RPMI8226 (cell line): ENCODE data around the gene GOPC.

Source experiments
- DNase-seq: peaks from one replicate; pipeline ENCODE4 v3.0.0-alpha.2; 2015

Gene GOPC

GRCh38 chr6:117513778-117514365 is 88.4 kb downstream of the GOPC start:
- DNase-seq: no peak

DNA sequence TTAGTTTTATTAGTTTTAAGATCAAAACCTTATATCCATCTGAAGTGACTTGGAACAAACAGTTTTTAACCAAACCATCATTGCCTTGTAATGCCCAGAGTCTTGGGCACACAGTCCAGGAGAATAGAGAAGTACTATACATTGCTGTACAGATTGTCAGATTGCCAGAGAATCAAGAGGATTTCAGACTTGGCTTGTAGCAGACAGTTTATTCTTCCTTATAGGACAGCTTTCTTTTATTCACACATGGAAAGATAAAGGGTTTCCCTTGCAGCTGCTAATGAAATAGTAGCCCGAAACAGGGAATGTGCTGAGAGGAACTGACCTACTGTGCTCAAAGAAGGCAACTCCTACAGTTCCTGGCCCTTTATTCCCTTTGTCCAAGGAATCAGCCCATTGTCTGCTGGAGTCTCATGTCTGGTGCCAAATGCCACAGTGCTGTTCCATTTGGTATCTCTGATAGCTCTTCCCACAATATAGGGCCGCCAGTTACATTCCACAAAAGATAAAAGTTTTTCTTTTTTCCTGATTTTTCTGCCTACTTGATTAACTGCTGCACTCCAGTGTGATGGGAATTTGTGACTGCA is 89.2 kb downstream of the GOPC start:
- DNase-seq: no peak

DNA sequence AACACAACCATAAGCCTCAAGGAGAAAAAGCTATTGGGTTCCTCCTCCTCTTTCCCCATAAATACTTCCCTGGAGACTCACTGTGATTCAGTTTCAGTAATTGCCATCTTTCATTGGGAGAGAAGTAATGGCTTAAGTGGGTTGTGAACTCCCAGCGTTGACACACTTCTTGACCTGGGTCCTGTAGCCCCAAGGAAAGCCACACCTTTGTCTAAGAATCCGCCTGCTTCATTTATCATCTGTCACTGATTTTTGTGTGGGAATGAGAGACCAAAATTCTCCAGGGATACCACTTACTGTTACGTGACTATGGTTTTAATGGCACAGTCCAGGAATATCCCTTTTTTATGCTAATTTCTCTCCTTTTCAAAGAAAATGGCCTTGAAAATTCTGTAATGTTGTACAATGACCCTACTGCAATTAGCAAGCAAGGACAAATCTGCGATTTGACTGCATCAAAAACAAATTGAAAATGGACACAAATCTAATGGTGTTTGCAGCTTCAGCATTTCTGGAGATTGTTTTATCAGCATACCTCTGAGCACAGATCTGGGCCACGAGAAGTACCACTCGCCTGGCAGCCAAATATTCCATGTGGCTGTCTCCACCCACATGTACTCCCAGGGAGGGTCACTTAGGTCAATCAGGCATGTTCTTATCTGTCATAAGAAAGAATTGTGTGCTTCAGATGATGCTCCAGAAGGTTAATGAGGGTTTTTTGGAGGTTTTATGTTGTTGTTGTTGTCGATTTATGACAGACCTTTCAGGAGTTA is 90.1 kb downstream of the GOPC start:
- DNase-seq: no peak
